ENCODE data around the gene RGS6.

DNA sequence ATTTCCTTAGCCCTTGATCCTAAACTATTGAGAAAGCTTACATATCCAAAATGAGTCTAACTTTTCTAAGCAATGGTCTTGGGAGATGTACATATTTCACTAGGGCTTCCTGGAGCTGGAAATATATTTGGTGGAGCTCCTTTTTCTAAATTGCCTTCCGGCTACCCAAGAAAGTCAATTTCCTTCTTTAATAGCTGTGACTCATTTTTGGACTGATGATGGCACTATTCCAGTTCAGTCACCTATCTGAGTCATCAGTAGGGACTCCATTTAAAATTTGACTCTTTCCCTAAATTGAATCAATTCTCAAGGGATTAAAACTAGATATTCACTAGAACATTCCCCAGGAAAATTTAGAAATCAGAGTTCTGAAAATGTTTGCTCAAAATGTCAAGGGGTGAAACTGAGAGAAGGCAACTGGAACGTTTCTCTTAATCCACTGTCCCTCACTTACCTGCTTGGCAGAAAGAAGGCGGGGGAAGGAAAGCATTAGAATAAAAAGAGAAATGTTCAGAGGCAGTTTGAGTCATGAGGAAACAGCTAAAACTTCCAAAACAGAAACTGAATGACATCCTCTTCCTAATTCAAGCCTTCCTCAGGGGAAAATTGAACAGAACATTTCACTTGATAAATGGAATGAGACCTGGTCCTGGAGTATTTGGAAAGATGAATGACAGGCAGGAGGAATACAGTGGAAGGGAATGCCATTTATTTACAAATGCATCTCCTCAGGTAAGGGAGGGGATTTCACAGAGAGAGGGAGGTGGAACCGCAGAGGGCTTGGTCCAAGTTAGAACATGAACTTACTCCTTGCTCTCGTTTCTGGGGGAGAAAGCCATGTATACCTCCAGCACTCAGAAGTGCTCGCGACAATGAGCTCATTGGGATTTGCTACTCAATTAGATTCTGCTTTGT is 91.2 kb downstream of the RGS6 start:
- TF ChIP-seq, protein P1, sequence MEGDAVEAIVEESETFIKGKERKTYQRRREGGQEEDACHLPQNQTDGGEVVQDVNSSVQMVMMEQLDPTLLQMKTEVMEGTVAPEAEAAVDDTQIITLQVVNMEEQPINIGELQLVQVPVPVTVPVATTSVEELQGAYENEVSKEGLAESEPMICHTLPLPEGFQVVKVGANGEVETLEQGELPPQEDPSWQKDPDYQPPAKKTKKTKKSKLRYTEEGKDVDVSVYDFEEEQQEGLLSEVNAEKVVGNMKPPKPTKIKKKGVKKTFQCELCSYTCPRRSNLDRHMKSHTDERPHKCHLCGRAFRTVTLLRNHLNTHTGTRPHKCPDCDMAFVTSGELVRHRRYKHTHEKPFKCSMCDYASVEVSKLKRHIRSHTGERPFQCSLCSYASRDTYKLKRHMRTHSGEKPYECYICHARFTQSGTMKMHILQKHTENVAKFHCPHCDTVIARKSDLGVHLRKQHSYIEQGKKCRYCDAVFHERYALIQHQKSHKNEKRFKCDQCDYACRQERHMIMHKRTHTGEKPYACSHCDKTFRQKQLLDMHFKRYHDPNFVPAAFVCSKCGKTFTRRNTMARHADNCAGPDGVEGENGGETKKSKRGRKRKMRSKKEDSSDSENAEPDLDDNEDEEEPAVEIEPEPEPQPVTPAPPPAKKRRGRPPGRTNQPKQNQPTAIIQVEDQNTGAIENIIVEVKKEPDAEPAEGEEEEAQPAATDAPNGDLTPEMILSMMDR (IDR thresholded peaks at IDR 0.05): no peak
- TF ChIP-seq POLR2AphosphoS5 (IDR thresholded peaks at IDR 0.05): no peak
